WTC11 (cell line): ENCODE measurements around the gene PLA2G12A. TPM values are rescaled to one million over a fixed set of nuclear protein-coding genes. Genes with fewer than 3 reads are reported as not detected.

ENCODE experiments used
- ATAC-seq: fragments of 200-7000 bp; cut with Tn5 transposase; 2 replicates; pipeline ENCODE4 v1.10.0; 2021; ENCODE audit warnings: mild to moderate bottlenecking, moderate library complexity
- CTCF ChIA-PET: fragments of 300-600 bp; sonication (Branson Sonifier 250); formaldehyde crosslinking; loops from one replicate; lab custom pipeline; 2021; ENCODE audit warnings: antibody characterized with exemption; lab: Charles Lee
- POLR2A ChIA-PET: fragments of 350-600 bp; sonication (Branson Sonifier 250); formaldehyde crosslinking; loops from one replicate; lab custom pipeline; 2021; ENCODE audit warnings: antibody characterized with exemption; lab: Charles Lee
- DNase-seq: peaks from one replicate; pipeline ENCODE4 v3.0.0; 2021; ENCODE audit warnings: low spot score
- H3K27ac Mint-ChIP-seq: 2 replicates; pipeline ENCODE4 v1.8.0; 2021; ENCODE audit warnings: mixed read lengths
- H3K27me3 Mint-ChIP-seq: 2 replicates; pipeline ENCODE4 v1.8.0; 2021; ENCODE audit warnings: low read depth, mild to moderate bottlenecking, moderate library complexity, mixed read lengths
- H3K36me3 Mint-ChIP-seq: 2 replicates; pipeline ENCODE4 v1.8.0; 2021; ENCODE audit warnings: mixed read lengths
- H3K4me1 Mint-ChIP-seq: 2 replicates; pipeline ENCODE4 v1.8.0; 2022; ENCODE audit warnings: mixed read lengths
- H3K4me3 Mint-ChIP-seq: 2 replicates; pipeline ENCODE4 v1.8.0; 2021; ENCODE audit warnings: mild to moderate bottlenecking, moderate library complexity, mixed read lengths
- H3K9me3 Mint-ChIP-seq: 2 replicates; pipeline ENCODE4 v1.8.0; 2021; ENCODE audit warnings: mixed read lengths
- AFF4 ChIP-seq: sonication (generic); formaldehyde crosslinking; IDR thresholded peaks from 2 replicates; pipeline ENCODE4 v1.8.1; 2023; ENCODE audit warnings: mild to moderate bottlenecking, missing genetic modification reagents, borderline replicate concordance
- CREB1 ChIP-seq: sonication (generic); formaldehyde crosslinking; IDR thresholded peaks from 2 replicates; pipeline ENCODE4 v1.8.0; 2023; ENCODE audit warnings: mild to moderate bottlenecking, missing genetic modification reagents
- ELF4 ChIP-seq: sonication (generic); formaldehyde crosslinking; IDR thresholded peaks from 2 replicates; pipeline ENCODE4 v1.8.1; 2022; ENCODE audit warnings: low read depth, mild to moderate bottlenecking, moderate library complexity, missing genetic modification reagents
- ESRRA ChIP-seq: sonication (generic); formaldehyde crosslinking; IDR thresholded peaks from 2 replicates; pipeline ENCODE4 v1.8.1; 2022; ENCODE audit warnings: mild to moderate bottlenecking, missing genetic modification reagents, borderline replicate concordance
- ETV6 ChIP-seq: sonication (generic); formaldehyde crosslinking; IDR thresholded peaks from 2 replicates; pipeline ENCODE4 v1.8.1; 2022; ENCODE audit warnings: mild to moderate bottlenecking, missing genetic modification reagents
- FOXJ3 ChIP-seq: sonication (generic); formaldehyde crosslinking; IDR thresholded peaks from 2 replicates; pipeline ENCODE4 v1.9.0; 2021; ENCODE audit warnings: missing genetic modification reagents, mild to moderate bottlenecking, borderline replicate concordance
- FOXK1 ChIP-seq: sonication (generic); formaldehyde crosslinking; IDR thresholded peaks from 2 replicates; pipeline ENCODE4 v1.8.0; 2022; ENCODE audit warnings: mild to moderate bottlenecking, moderate library complexity, missing genetic modification reagents
- JAZF1 ChIP-seq: fragments of 250-450 bp; sonication (Bioruptor Pico); IDR thresholded peaks from 2 replicates; pipeline ENCODE4 v1.9.0; 2021; ENCODE audit warnings: moderate library complexity, mild to moderate bottlenecking, inconsistent platforms
- OVOL2 ChIP-seq: fragments of 250-450 bp; sonication (Bioruptor Pico); IDR thresholded peaks from 2 replicates; pipeline ENCODE4 v1.9.0; 2021; ENCODE audit warnings: mild to moderate bottlenecking, borderline replicate concordance
- RELA ChIP-seq: sonication (generic); formaldehyde crosslinking; IDR thresholded peaks from 2 replicates; pipeline ENCODE4 v1.8.1; 2022; ENCODE audit warnings: missing genetic modification reagents, mild to moderate bottlenecking, borderline replicate concordance
- TCF7 ChIP-seq: sonication (generic); formaldehyde crosslinking; IDR thresholded peaks from 2 replicates; pipeline ENCODE4 v1.8.0; 2022; ENCODE audit warnings: mild to moderate bottlenecking, low read depth, missing genetic modification reagents, moderate library complexity
- TEAD1 ChIP-seq: sonication (generic); formaldehyde crosslinking; IDR thresholded peaks from 2 replicates; pipeline ENCODE4 v1.8.0; 2022; ENCODE audit warnings: mild to moderate bottlenecking, missing genetic modification reagents
- USF1 ChIP-seq: sonication (generic); formaldehyde crosslinking; IDR thresholded peaks from 2 replicates; pipeline ENCODE4 v1.8.0; 2022; ENCODE audit warnings: mild to moderate bottlenecking, missing genetic modification reagents
- ZNF138 ChIP-seq: sonication (generic); formaldehyde crosslinking; conservative IDR thresholded peaks from 2 replicates; pipeline ENCODE4 v1.8.1; 2022; ENCODE audit warnings: mild to moderate bottlenecking, moderate library complexity, missing genetic modification reagents
- ZNF219 ChIP-seq: sonication (generic); formaldehyde crosslinking; IDR thresholded peaks from 2 replicates; pipeline ENCODE4 v1.8.0; 2023; ENCODE audit warnings: missing genetic modification reagents, mild to moderate bottlenecking, borderline replicate concordance
- ZNF317 ChIP-seq: sonication (generic); formaldehyde crosslinking; IDR thresholded peaks from 2 replicates; pipeline ENCODE4 v1.8.1; 2023; ENCODE audit warnings: low read depth, mild to moderate bottlenecking, moderate library complexity, missing genetic modification reagents, borderline replicate concordance
- ZNF396 ChIP-seq: fragments of 250-450 bp; sonication (Bioruptor Pico); IDR thresholded peaks from 2 replicates; pipeline ENCODE4 v1.8.0; 2021; ENCODE audit warnings: mild to moderate bottlenecking, moderate library complexity, borderline replicate concordance
- ZNF423 ChIP-seq: fragments of 250-450 bp; sonication (Bioruptor Pico); IDR thresholded peaks from 2 replicates; pipeline ENCODE4 v2.1.2; 2022; ENCODE audit warnings: mild to moderate bottlenecking, moderate library complexity
- ZSCAN18 ChIP-seq: fragments of 250-450 bp; sonication (Bioruptor Pico); IDR thresholded peaks from 2 replicates; pipeline ENCODE4 v2.1.2; 2022; ENCODE audit warnings: mild to moderate bottlenecking, moderate library complexity
- total RNA-seq: library from RNA; stranded (reverse); gene quantifications from 3 replicates; pipeline ENCODE4 v1.2.3, GENCODE V29; 2021
- TF ChIP-seq, protein P1 (sequence below): fragments of 200-600 bp; IDR thresholded peaks from 2 replicates; pipeline ENCODE4 v1.8.0; 2022; ENCODE audit warnings: antibody characterized with exemption
- TF ChIP-seq, protein P2 (sequence below): sonication (generic); formaldehyde crosslinking; IDR thresholded peaks from 2 replicates; pipeline ENCODE4 v1.8.1; 2023; ENCODE audit warnings: mild to moderate bottlenecking, missing genetic modification reagents

Gene PLA2G12A
- total RNA-seq, 1 experiment from 2014 or later: 47.3 TPM

GRCh38 chr4:109675843-109676242, 54.0 kb downstream of the PLA2G12A start (continued):
- TF ChIP-seq, protein P1, sequence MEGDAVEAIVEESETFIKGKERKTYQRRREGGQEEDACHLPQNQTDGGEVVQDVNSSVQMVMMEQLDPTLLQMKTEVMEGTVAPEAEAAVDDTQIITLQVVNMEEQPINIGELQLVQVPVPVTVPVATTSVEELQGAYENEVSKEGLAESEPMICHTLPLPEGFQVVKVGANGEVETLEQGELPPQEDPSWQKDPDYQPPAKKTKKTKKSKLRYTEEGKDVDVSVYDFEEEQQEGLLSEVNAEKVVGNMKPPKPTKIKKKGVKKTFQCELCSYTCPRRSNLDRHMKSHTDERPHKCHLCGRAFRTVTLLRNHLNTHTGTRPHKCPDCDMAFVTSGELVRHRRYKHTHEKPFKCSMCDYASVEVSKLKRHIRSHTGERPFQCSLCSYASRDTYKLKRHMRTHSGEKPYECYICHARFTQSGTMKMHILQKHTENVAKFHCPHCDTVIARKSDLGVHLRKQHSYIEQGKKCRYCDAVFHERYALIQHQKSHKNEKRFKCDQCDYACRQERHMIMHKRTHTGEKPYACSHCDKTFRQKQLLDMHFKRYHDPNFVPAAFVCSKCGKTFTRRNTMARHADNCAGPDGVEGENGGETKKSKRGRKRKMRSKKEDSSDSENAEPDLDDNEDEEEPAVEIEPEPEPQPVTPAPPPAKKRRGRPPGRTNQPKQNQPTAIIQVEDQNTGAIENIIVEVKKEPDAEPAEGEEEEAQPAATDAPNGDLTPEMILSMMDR: no peak
- TF ChIP-seq FOXJ3 (CRISPR knock-in tag) (no peak), FOXK1 (CRISPR knock-in tag) (no peak), OVOL2 (CRISPR knock-in tag) (no peak), ZSCAN18 (CRISPR knock-in tag) (no peak)

- POLR2A ChIA-PET: no interaction called here
- TF ChIP-seq ZNF219 (CRISPR knock-in tag) (no peak), RELA (CRISPR knock-in tag) (no peak)
- TF ChIP-seq, protein P2, sequence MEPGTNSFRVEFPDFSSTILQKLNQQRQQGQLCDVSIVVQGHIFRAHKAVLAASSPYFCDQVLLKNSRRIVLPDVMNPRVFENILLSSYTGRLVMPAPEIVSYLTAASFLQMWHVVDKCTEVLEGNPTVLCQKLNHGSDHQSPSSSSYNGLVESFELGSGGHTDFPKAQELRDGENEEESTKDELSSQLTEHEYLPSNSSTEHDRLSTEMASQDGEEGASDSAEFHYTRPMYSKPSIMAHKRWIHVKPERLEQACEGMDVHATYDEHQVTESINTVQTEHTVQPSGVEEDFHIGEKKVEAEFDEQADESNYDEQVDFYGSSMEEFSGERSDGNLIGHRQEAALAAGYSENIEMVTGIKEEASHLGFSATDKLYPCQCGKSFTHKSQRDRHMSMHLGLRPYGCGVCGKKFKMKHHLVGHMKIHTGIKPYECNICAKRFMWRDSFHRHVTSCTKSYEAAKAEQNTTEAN (CRISPR knock-in tag): no peak
- TF ChIP-seq, all 79 proteins: peak for 0
- H3K27ac Mint-ChIP-seq: no peak overlapping the region
- CTCF ChIA-PET: no interaction called here
- DNase-seq (no peak), ATAC-seq (no peak)
- H3K4me1 Mint-ChIP-seq: 0 out of 2 replicates have a peak, but pooled peaks cover 3% of the 10 kb centered on the region
- peaks cover 36% of the 10 kb centered on the region for H3K9me3 Mint-ChIP-seq
- peaks cover 31% of the 10 kb centered on the region for H3K36me3 Mint-ChIP-seq
- H3K4me3 Mint-ChIP-seq: no peak overlapping the region
- H3K27me3 Mint-ChIP-seq: peaks cover 5% of the 10 kb centered on the region
Measured at GRCh38 chr4:109675181-109675580, 54.7 kb downstream of the PLA2G12A start.

- Mint-ChIP-seq H3K4me3 (no peak overlapping the region), H3K9me3 (peaks cover 27% of the 10 kb centered on the region), H3K27ac (no peak overlapping the region), H3K4me1 (peaks cover 14% of the 10 kb centered on the region), H3K27me3 (no peaks in the 10 kb centered on the region; the same call in 1 of the 2 replicates), H3K36me3 (peaks cover 21% of the 10 kb centered on the region)
- ATAC-seq (no peak), DNase-seq (no peak)
- CTCF ChIA-PET: no interaction called here
- TF ChIP-seq AFF4 (CRISPR knock-in tag): no peak
- no peak for TF ChIP-seq ELF4 (CRISPR knock-in tag)
- POLR2A ChIA-PET: no interaction called here
Measured at GRCh38 chr4:109673303-109673702, 56.6 kb downstream of the PLA2G12A start.

GRCh38 chr4:109672169-109672930, 57.5 kb downstream of the PLA2G12A start:
- H3K36me3 Mint-ChIP-seq: peaks cover 20% of the 10 kb centered on the region
- no peak overlapping the region for H3K27ac Mint-ChIP-seq
- CTCF ChIA-PET: no interaction called here
- H3K4me3 Mint-ChIP-seq: no peak overlapping the region
- no peak for TF ChIP-seq ESRRA (CRISPR knock-in tag)
- no peak for TF ChIP-seq JAZF1 (CRISPR knock-in tag)
- no peak for TF ChIP-seq ZNF317 (CRISPR knock-in tag)
- no peak for TF ChIP-seq TCF7 (CRISPR knock-in tag)
- no peak for TF ChIP-seq ZNF396
- no peak for TF ChIP-seq ZNF423
- TF ChIP-seq ETV6: no peak
- TF ChIP-seq TEAD1 (CRISPR knock-in tag): no peak
- TF ChIP-seq USF1 (CRISPR knock-in tag): no peak
- TF ChIP-seq CREB1 (CRISPR knock-in tag): no peak
- no peak for TF ChIP-seq ZNF138
- TF ChIP-seq, all 79 proteins: peak for 0
- POLR2A ChIA-PET: no interaction called here
- Mint-ChIP-seq H3K27me3 (no peaks in the 10 kb centered on the region; the same call in 1 of the 2 replicates), H3K9me3 (peaks cover 26% of the 10 kb centered on the region), H3K4me1 (peaks cover 18% of the 10 kb centered on the region)
- DNase-seq (no peak), ATAC-seq (no peak)
